Tibial nerve (tissue), 4 donors: Measurements from ENCODE around the gene MED13L. TPM values are rescaled to one million over a fixed set of nuclear protein-coding genes. Genes with fewer than 3 reads are reported as not detected.

Experiments used
- DNase-seq, 2 donors: peaks; one replicate each; pipeline ENCODE4 v3.0.0-alpha.2; 2019; ENCODE audit warnings: low spot score in 2 of 2
- H3K27ac ChIP-seq, 4 donors: fragments of 200-600 bp; sonication (generic) in 3 of 4; one replicate each; pipeline ENCODE4 v1.5.1; 2017 to 2019; ENCODE audit warnings: mild to moderate bottlenecking in 1 of 4
- H3K27me3 ChIP-seq, 2 donors: fragments of 200-600 bp; sonication (generic) in 1 of 2; one replicate each; pipeline versions ENCODE4 v1.5.1 to v1.6.0; 2017 to 2019
- H3K36me3 ChIP-seq, 3 donors: fragments of 200-600 bp; sonication (generic); one replicate each; pipeline ENCODE4 v1.5.1; 2018 to 2019
- H3K4me1 ChIP-seq, 4 donors: fragments of 200-600 bp; sonication (generic) in 3 of 4; one replicate each; pipeline ENCODE4 v1.5.1; 2017 to 2019
- H3K4me3 ChIP-seq, 4 donors: fragments of 200-600 bp; sonication (generic) in 3 of 4; one replicate each; pipeline ENCODE4 v1.5.1; 2017 to 2019; ENCODE audit warnings: mild to moderate bottlenecking in 1 of 4, moderate library complexity in 1 of 4
- H3K9me3 ChIP-seq, 4 donors: fragments of 200-600 bp; sonication (generic) in 3 of 4; one replicate each; pipeline ENCODE4 v1.5.1; 2017 to 2019
- EP300 ChIP-seq, 2 donors: sonication (generic); formaldehyde crosslinking; IDR thresholded peaks; one replicate each; pipeline ENCODE4 v1.6.1; 2017; ENCODE audit warnings: antibody characterized with exemption in 2 of 2, mild to moderate bottlenecking in 1 of 2
- POLR2A ChIP-seq, 2 donors: fragments of 450-650 bp; IDR thresholded peaks; one replicate each; pipeline ENCODE4 v1.6.1; 2017; ENCODE audit warnings: antibody characterized with exemption in 2 of 2, mild to moderate bottlenecking in 2 of 2, moderate library complexity in 2 of 2
- WGBS, 2 donors: methylation state at CpG; one replicate each; pipeline ENCODE4 v1.1.5; 2018; 5-methylcytosine and 5-hydroxymethylcytosine counted together
- total RNA-seq, 4 donors: library from RNA; depleted of rRNA; stranded (reverse); fragments of >200 nt; gene quantifications; one replicate each; pipeline ENCODE4 v1.1.0, GENCODE V29; 2016
- TF ChIP-seq, protein P1 (sequence below), 5 experiments: fragments of 200-600 bp in 3 of 5; fragments of 450-650 bp in 2 of 5; sonication (generic) in 3 of 5; IDR thresholded peaks; one replicate each; pipeline ENCODE4 v1.5.1; 2016 to 2019; ENCODE audit warnings: antibody characterized with exemption in 5 of 5, mild to moderate bottlenecking in 3 of 5, moderate library complexity in 2 of 5

The MED13L gene
- total RNA-seq, 4 donors from 2014 or later = 138 to 234 (median 218) TPM

GRCh38 chr12:116062698-116063097 is 214.8 kb downstream of the MED13L start:
- Histone ChIP-seq H3K9me3 (no peaks in the 10 kb centered on the region), H3K27ac (peak overlapping the region in 2 of 4 donors; percentile 64 to 72), H3K27me3 (no peaks in the 10 kb centered on the region), H3K4me1 (peaks cover 0 to 85% (median 27%) of the 10 kb centered on the region in 4 donors), H3K36me3 (no peaks in the 10 kb centered on the region), H3K4me3 (no peak overlapping the region)
- DNase-seq = peak in 1 of 2 donors; percentile 33
- WGBS, 2 donors = 92 to 96% methylated on average over 4 of the region's 4 CpGs
- TF ChIP-seq, protein P1, sequence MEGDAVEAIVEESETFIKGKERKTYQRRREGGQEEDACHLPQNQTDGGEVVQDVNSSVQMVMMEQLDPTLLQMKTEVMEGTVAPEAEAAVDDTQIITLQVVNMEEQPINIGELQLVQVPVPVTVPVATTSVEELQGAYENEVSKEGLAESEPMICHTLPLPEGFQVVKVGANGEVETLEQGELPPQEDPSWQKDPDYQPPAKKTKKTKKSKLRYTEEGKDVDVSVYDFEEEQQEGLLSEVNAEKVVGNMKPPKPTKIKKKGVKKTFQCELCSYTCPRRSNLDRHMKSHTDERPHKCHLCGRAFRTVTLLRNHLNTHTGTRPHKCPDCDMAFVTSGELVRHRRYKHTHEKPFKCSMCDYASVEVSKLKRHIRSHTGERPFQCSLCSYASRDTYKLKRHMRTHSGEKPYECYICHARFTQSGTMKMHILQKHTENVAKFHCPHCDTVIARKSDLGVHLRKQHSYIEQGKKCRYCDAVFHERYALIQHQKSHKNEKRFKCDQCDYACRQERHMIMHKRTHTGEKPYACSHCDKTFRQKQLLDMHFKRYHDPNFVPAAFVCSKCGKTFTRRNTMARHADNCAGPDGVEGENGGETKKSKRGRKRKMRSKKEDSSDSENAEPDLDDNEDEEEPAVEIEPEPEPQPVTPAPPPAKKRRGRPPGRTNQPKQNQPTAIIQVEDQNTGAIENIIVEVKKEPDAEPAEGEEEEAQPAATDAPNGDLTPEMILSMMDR (IDR thresholded peaks at IDR 0.05) = no peak
- peak; percentile 71 to 84 for TF ChIP-seq EP300 (IDR thresholded peaks at IDR 0.05)

DNA sequence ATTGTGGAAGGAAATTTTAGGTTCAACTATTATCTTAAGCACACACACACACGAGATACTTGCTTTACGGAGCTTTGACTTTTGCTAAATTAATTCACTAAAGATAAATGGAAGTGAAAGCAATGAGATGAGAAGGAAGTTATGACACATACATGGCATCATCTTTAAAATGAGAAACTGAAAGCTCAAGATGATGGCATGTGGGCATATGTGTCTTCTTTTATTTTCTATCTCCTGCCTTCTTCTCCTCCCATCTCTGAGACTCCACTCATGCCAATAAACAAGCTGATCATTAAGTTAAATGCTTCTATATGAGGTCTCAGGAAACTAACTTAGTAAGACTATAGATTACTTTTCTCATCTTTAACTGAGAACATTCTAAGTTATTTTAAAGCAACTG is 216.7 kb downstream of the MED13L start:
- peaks cover 0 to 77% (median 19%) of the 10 kb centered on the region in 4 donors for H3K4me1 ChIP-seq
- H3K36me3 ChIP-seq = no peaks in the 10 kb centered on the region
- no peak overlapping the region for H3K4me3 ChIP-seq
- no peaks in the 10 kb centered on the region for H3K9me3 ChIP-seq
- TF ChIP-seq, protein P1 (IDR thresholded peaks at IDR 0.05) = no peak
- TF ChIP-seq POLR2A (IDR thresholded peaks at IDR 0.05) (no peak), EP300 (IDR thresholded peaks at IDR 0.05) (no peak)
- no peak for DNase-seq
- 55 to 69% methylated on average over 2 of the region's 2 CpGs for WGBS, 2 donors
- no peaks in the 10 kb centered on the region for H3K27me3 ChIP-seq
- H3K27ac ChIP-seq = peak overlapping the region in 1 of 4 donors; percentile 39

GRCh38 chr12:116059904-116060303 is 217.6 kb downstream of the MED13L start:
- Histone ChIP-seq H3K4me3 (no peak overlapping the region), H3K4me1 (peaks cover 0 to 68% (median 13%) of the 10 kb centered on the region in 4 donors), H3K9me3 (no peaks in the 10 kb centered on the region), H3K27me3 (no peaks in the 10 kb centered on the region), H3K36me3 (no peaks in the 10 kb centered on the region), H3K27ac (no peak overlapping the region)
- no peak for DNase-seq
- 78 to 85% methylated on average over 4 of the region's 4 CpGs for WGBS, 2 donors
- TF ChIP-seq POLR2A (IDR thresholded peaks at IDR 0.05) (no peak), EP300 (IDR thresholded peaks at IDR 0.05) (no peak)
- TF ChIP-seq, protein P1 (IDR thresholded peaks at IDR 0.05) = no peak

GRCh38 chr12:116058574-116058973 is 218.9 kb downstream of the MED13L start:
- WGBS, 2 donors = 53 to 61% methylated on average over 3 of the region's 3 CpGs
- Histone ChIP-seq H3K4me3 (no peak overlapping the region), H3K27me3 (no peaks in the 10 kb centered on the region), H3K36me3 (no peaks in the 10 kb centered on the region), H3K27ac (no peak overlapping the region), H3K4me1 (peaks cover 0 to 61% (median 16%) of the 10 kb centered on the region in 4 donors), H3K9me3 (no peaks in the 10 kb centered on the region)
- TF ChIP-seq EP300 (IDR thresholded peaks at IDR 0.05) (no peak), POLR2A (IDR thresholded peaks at IDR 0.05) (no peak)
- TF ChIP-seq, protein P1 (IDR thresholded peaks at IDR 0.05) = no peak
- no peak for DNase-seq

- Histone ChIP-seq H3K27me3 (no peaks in the 10 kb centered on the region), H3K4me1 (peaks cover 0 to 61% (median 20%) of the 10 kb centered on the region in 4 donors), H3K4me3 (no peak overlapping the region), H3K27ac (no peak overlapping the region), H3K9me3 (no peaks in the 10 kb centered on the region), H3K36me3 (no peaks in the 10 kb centered on the region)
- WGBS, 2 donors = 93 to 94% methylated on average over 3 of the region's 3 CpGs
- no peak for DNase-seq
- TF ChIP-seq, protein P1 (IDR thresholded peaks at IDR 0.05) = no peak
- TF ChIP-seq EP300 (IDR thresholded peaks at IDR 0.05) = no peak
- TF ChIP-seq POLR2A (IDR thresholded peaks at IDR 0.05) = no peak
These were observed 220.1 kb downstream of the MED13L start for GRCh38 chr12:116057356-116057755.
